H1 (cell line): ENCODE measurements around the gene CHRM4. TPM values are rescaled to one million over a fixed set of nuclear protein-coding genes. Genes with fewer than 3 reads are reported as not detected.

ENCODE experiments used
- ASH2L ChIP-seq: fragments of 200-600, 300-600 bp; sonication (generic); IDR thresholded peaks from one replicate; pipeline ENCODE4 v1.7.1; 2017; ENCODE audit warnings: low read length
- BACH1 ChIP-seq: IDR thresholded peaks from 2 replicates; pipeline ENCODE4 v1.6.1; 2012; ENCODE audit warnings: low read length, improper control_type of control experiment
- BRCA1 ChIP-seq: IDR thresholded peaks from 2 replicates; pipeline ENCODE4 v1.6.1; 2012; ENCODE audit warnings: low read depth, low read length, improper control_type of control experiment
- CEBPB ChIP-seq: IDR thresholded peaks from 2 replicates; pipeline ENCODE4 v1.6.1; 2012; ENCODE audit warnings: low read depth, low read length
- CHD1 ChIP-seq: IDR thresholded peaks from 2 replicates; pipeline ENCODE4 v1.6.1; 2012; ENCODE audit warnings: low read depth, low read length, improper control_type of control experiment
- CHD2 ChIP-seq: IDR thresholded peaks from 2 replicates; pipeline ENCODE4 v1.6.1; 2012; ENCODE audit warnings: low read length, improper control_type of control experiment
- CREB1 ChIP-seq: IDR thresholded peaks from 2 replicates; pipeline ENCODE4 v1.6.1; 2012; ENCODE audit warnings: inconsistent platforms
- CTBP2 ChIP-seq: IDR thresholded peaks from 2 replicates; pipeline ENCODE4 v1.7.0; 2011; ENCODE audit warnings: borderline replicate concordance, mild to moderate bottlenecking, moderate library complexity, mixed read lengths, low read length; ENCODE audit not compliant: insufficient read depth, insufficient read length
- EGR1 ChIP-seq: IDR thresholded peaks from 2 replicates; pipeline ENCODE4 v1.6.1; 2011; ENCODE audit warnings: low read depth, low read length, borderline replicate concordance
- EP300 ChIP-seq, 2 experiments: IDR thresholded peaks; 1 replicate in 1 of 2; 2 replicates in 1 of 2; pipeline ENCODE4 v1.6.1; 2011 to 2012; ENCODE audit warnings: low read depth in 2 of 2, low read length in 2 of 2, mild to moderate bottlenecking in 2 of 2, borderline replicate concordance in 1 of 2, inconsistent platforms in 1 of 2, moderate library complexity in 1 of 2
- EZH2 ChIP-seq: fragments of 200-600 bp; sonication (generic); IDR thresholded peaks from 2 replicates; pipeline ENCODE4 v1.7.1; 2012; ENCODE audit warnings: low read depth, mild to moderate bottlenecking, moderate library complexity, low read length, inconsistent platforms; ENCODE audit not compliant: severe bottlenecking
- GTF2F1 ChIP-seq: IDR thresholded peaks from 2 replicates; pipeline ENCODE4 v1.6.1; 2012; ENCODE audit warnings: low read depth, low read length, improper control_type of control experiment, borderline replicate concordance
- HDAC6 ChIP-seq: IDR thresholded peaks from one replicate; pipeline ENCODE4 v1.7.1; 2012; ENCODE audit warnings: low read depth, mild to moderate bottlenecking, inconsistent platforms, low read length, moderate library complexity
- JUN ChIP-seq: IDR thresholded peaks from 2 replicates; pipeline ENCODE4 v1.6.1; 2011; ENCODE audit warnings: low read depth, mild to moderate bottlenecking, improper control_type of control experiment, low read length
- JUND ChIP-seq: IDR thresholded peaks from 2 replicates; pipeline ENCODE4 v1.6.1; 2011; ENCODE audit warnings: mild to moderate bottlenecking, improper control_type of control experiment, low read length
- KDM1A ChIP-seq: fragments of 200-600, 300-600 bp; sonication (generic); IDR thresholded peaks from 2 replicates; pipeline ENCODE4 v1.7.1; 2016; ENCODE audit warnings: mild to moderate bottlenecking, low read length, borderline replicate concordance
- PHF8 ChIP-seq: fragments of 200-600 bp; sonication (generic); conservative IDR thresholded peaks from 2 replicates; pipeline ENCODE4 v1.7.1; 2012; ENCODE audit warnings: low read depth, mild to moderate bottlenecking, inconsistent platforms, low read length, moderate library complexity
- POLR2A ChIP-seq, 2 experiments: IDR thresholded peaks; 1 replicate in 1 of 2; 2 replicates in 1 of 2; pipeline ENCODE4 v1.6.1; 2011; ENCODE audit warnings: low read depth in 2 of 2, low read length in 2 of 2, mild to moderate bottlenecking in 2 of 2; ENCODE audit errors: control extremely low read depth in 1 of 2
- RBBP5 ChIP-seq: IDR thresholded peaks from 2 replicates; pipeline ENCODE4 v1.7.1; 2012; ENCODE audit warnings: low read depth, mild to moderate bottlenecking, inconsistent platforms, low read length, moderate library complexity, borderline replicate concordance
- RFX5 ChIP-seq: IDR thresholded peaks from 2 replicates; pipeline ENCODE4 v1.6.1; 2011; ENCODE audit warnings: low read depth, low read length, improper control_type of control experiment, borderline replicate concordance
- SAP30 ChIP-seq: fragments of 300-600 bp; sonication (generic); IDR thresholded peaks from 2 replicates; pipeline ENCODE4 v1.7.1; 2012; ENCODE audit warnings: low read length, moderate library complexity, mild to moderate bottlenecking, inconsistent platforms; ENCODE audit not compliant: insufficient read depth, insufficient replicate concordance
- TAF1 ChIP-seq: IDR thresholded peaks from 2 replicates; pipeline ENCODE4 v1.6.1; 2011; ENCODE audit warnings: mild to moderate bottlenecking, low read depth, low read length
- TBP ChIP-seq: IDR thresholded peaks from 2 replicates; pipeline ENCODE4 v1.6.1; 2011; ENCODE audit warnings: low read depth, low read length, improper control_type of control experiment
- TEAD4 ChIP-seq: IDR thresholded peaks from 2 replicates; pipeline ENCODE4 v1.6.1; 2012; ENCODE audit warnings: low read depth, low read length, inconsistent platforms, mixed read lengths
- polyA plus RNA-seq, 7 experiments: library from polyadenylated mRNA; depleted of rRNA in 3 of 7; stranded (reverse) in 5 of 7; unstranded in 2 of 7; fragments of >200 nt in 5 of 7; fragments of 200-250 nt in 2 of 7; gene quantifications; 1 replicate in 5 of 7; 2 replicates in 1 of 7; 4 replicates in 1 of 7; pipeline versions ENCODE4 v1.2.1 to v1.2.3, GENCODE V29; 2011 to 2013; ENCODE audit warnings: missing spikeins in 2 of 7, mixed read lengths in 2 of 7
- total RNA-seq: library from RNA; stranded (reverse); fragmentation: NEBNext Ultra II Directional; extraction: Animal tissue kit (Norgen Biotek cat#: 25700); gene quantifications from 2 replicates; pipeline ENCODE4 v1.2.1, GENCODE V29; 2021
- TF ChIP-seq, protein P1 (sequence below): IDR thresholded peaks from 2 replicates; pipeline ENCODE4 v1.6.1; 2011; ENCODE audit warnings: low read length, improper control_type of control experiment

The CHRM4 gene
- total and polyA plus RNA-seq, 2 of the 8 experiments (the other 6 are each of a cell fraction or from before 2014, with no cell fraction given), result 1.1 to 1.3 TPM

DNA sequence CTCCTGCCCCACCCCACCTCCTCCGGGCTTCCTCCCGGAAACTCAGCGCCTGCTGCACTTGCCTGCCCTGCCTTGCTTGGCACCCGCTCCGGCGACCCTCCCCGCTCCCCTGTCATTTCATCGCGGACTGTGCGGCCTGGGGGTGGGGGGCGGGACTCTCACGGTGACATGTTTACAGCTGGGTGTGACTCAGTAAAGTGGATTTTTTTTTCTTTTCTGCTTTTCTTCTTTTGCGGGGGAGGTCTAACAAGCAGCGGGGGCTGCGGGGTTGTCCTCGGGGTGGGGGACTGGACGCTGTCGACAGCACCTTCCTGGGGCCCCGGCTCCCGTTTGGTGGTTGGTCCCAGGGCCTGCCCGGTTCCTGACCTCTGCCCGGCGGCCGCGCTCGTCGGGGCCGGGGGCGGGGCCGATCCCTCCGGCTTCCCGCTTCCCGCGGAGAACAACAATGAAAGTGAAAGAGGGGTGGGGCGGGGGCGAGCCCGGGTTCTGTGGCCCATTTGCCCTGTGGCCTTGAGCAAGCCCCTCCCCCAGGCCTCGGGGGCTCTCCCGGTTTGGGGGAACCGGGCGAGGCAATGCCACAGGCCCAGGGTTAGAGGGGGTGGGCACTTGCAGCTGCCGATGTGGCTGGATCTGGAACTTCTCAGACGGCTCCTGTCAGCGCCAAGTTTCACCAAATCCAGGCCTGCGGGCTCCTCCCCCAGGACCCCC lies 11.1 kb downstream of the CHRM4 start (continued):
- no peak for TF ChIP-seq JUND
- TF ChIP-seq BRCA1, result no peak
- TF ChIP-seq TAF1, result no peak; the same call in 1 of the 2 replicates
- TF ChIP-seq RFX5, result no peak
- TF ChIP-seq, protein P1, sequence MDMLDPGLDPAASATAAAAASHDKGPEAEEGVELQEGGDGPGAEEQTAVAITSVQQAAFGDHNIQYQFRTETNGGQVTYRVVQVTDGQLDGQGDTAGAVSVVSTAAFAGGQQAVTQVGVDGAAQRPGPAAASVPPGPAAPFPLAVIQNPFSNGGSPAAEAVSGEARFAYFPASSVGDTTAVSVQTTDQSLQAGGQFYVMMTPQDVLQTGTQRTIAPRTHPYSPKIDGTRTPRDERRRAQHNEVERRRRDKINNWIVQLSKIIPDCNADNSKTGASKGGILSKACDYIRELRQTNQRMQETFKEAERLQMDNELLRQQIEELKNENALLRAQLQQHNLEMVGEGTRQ, result no peak
- no peak for TF ChIP-seq CEBPB
- no peak for TF ChIP-seq EZH2
- TF ChIP-seq TEAD4, result no peak
- TF ChIP-seq CHD1, result no peak
- TF ChIP-seq CHD2, result no peak
- no peak for TF ChIP-seq RBBP5
- no peak for TF ChIP-seq JUN
- peak; percentile 43; the same call in 1 of the 2 replicates for TF ChIP-seq PHF8
- TF ChIP-seq HDAC6, result no peak
- TF ChIP-seq POLR2A (IDR thresholded peaks at IDR 0.05; ENCODE audit: control extremely low read depth in 1 of 2, low read depth in 2 of 2, low read length in 2 of 2), result peak in 1 of 2 experiments; percentile 56; a peak in 2 of 3 replicates
- no peak for TF ChIP-seq GTF2F1
- TF ChIP-seq BACH1, result no peak
- peak; percentile 50 for TF ChIP-seq ASH2L
- no peak for TF ChIP-seq CREB1
- TF ChIP-seq EP300 (IDR thresholded peaks at IDR 0.05; ENCODE audit: borderline replicate concordance in 1 of 2, low read depth in 2 of 2, low read length in 2 of 2), result peak in 1 of 2 experiments; percentile 25; a peak in 1 of 3 replicates
- TF ChIP-seq SAP30, result no peak
- no peak for TF ChIP-seq KDM1A
- no peak for TF ChIP-seq CTBP2
- TF ChIP-seq EGR1, result no peak
- TF ChIP-seq TBP, result peak; percentile 3; the same call in 1 of the 2 replicates
